ENCODE data around the gene MYRIP. TPM values are rescaled to one million over a fixed set of nuclear protein-coding genes. Genes with fewer than 3 reads are reported as not detected.

Gene MYRIP
- total and polyA plus RNA-seq, 2 of the 4 experiments (the other 2 are of a cell fraction), result not detected

DNA sequence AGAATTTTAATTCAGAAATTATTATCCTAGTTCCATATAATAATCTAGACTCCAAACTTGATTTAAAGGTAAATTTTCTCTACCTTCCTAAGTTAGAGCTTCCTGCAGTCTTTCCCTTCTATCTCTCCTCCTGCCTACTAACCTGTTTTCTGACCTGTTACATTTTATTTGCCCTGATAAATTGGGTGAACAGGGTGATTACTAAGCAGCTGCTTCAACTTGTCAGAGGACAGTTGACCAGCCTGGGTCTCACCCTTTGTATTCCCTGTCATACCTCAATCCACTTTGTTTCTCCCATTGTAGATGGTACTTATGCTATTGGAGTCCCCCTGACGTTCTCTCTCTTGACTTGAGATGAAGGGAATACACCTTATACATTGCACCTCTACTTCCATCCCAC, 28.4 kb upstream of the MYRIP start:
- no peaks in the 10 kb centered on the region for H3K79me1 ChIP-seq (ENCODE audit: low read depth in 1 of 2, low read length in 2 of 2)
- no peak overlapping the region for H3K4ac ChIP-seq (ENCODE audit: low read depth, low read length)
- no peaks in the 10 kb centered on the region for H3K9me1 ChIP-seq (ENCODE audit: insufficient read depth, low read length)
- H3K27ac ChIP-seq (ENCODE audit: insufficient read depth, low read length), result no peak overlapping the region
- H2AK5ac ChIP-seq (ENCODE audit: low read depth, low read length), result no peak overlapping the region
- no peaks in the 10 kb centered on the region for H3K4me1 ChIP-seq (ENCODE audit: control insufficient read depth, insufficient read depth, low read length)
- H4K8ac ChIP-seq (ENCODE audit: low read depth in 2 of 2, low read length in 2 of 2), result no peak overlapping the region
- no peak overlapping the region for H2AK9ac ChIP-seq (replicated peaks; ENCODE audit: low read depth, low read length, poor library complexity)
- ChIA-PET POLR2A (ENCODE audit: unreplicated experiment) (no interaction called here), CTCF (no interaction called here)
- no peak overlapping the region for H3K4me3 ChIP-seq (ENCODE audit: insufficient read depth, low read depth, low read length)
- H3K27me3 ChIP-seq (ENCODE audit: control insufficient read depth, insufficient read depth, low read length), result no peaks in the 10 kb centered on the region
- H2BK15ac ChIP-seq (ENCODE audit: low read depth, low read length), result no peak overlapping the region
- H2BK5ac ChIP-seq (ENCODE audit: low read depth, low read length, poor library complexity, severe bottlenecking), result no peak overlapping the region
- BruUV-seq (replicated peaks), result no TSS peak
- no peak overlapping the region for H3K4me2 ChIP-seq (ENCODE audit: low read depth, low read length)
- dilution Hi-C loops (cut with HindIII; ENCODE audit: low sequenced_read_pairs, unreplicated experiment), result no loop called here
- ATAC-seq (ENCODE audit: low read depth) (no peak), DNase-seq (no peak)
- no peak overlapping the region for H2BK20ac ChIP-seq (ENCODE audit: low read depth, low read length)
- no peak overlapping the region for H3K56ac ChIP-seq (ENCODE audit: extremely low read depth, insufficient read depth, low read length)
- no peak overlapping the region for H4K91ac ChIP-seq (ENCODE audit: insufficient read depth, low read depth, low read length)
- H4K5ac ChIP-seq (ENCODE audit: low read depth, low read length), result no peak overlapping the region
- intact Hi-C loops (cut with micrococcal nuclease), result no loop called here
- TF ChIP-seq MAZ (IDR thresholded peaks at IDR 0.05; ENCODE audit: borderline replicate concordance, low read depth, low read length), result no peak
- no peak for TF ChIP-seq CHD1 (IDR thresholded peaks at IDR 0.05; ENCODE audit: low read depth, low read length)
- TF ChIP-seq RFX5 (IDR thresholded peaks at IDR 0.05; ENCODE audit: low read depth, low read length), result no peak
- no peak for TF ChIP-seq NFE2L2 (IDR thresholded peaks at IDR 0.05; ENCODE audit: low read depth, low read length)
- TF ChIP-seq, protein P1, sequence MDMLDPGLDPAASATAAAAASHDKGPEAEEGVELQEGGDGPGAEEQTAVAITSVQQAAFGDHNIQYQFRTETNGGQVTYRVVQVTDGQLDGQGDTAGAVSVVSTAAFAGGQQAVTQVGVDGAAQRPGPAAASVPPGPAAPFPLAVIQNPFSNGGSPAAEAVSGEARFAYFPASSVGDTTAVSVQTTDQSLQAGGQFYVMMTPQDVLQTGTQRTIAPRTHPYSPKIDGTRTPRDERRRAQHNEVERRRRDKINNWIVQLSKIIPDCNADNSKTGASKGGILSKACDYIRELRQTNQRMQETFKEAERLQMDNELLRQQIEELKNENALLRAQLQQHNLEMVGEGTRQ (IDR thresholded peaks at IDR 0.05; ENCODE audit: low read depth, low read length), result no peak
- TF ChIP-seq CEBPB (IDR thresholded peaks at IDR 0.05; ENCODE audit: low read depth, low read length), result no peak
- TF ChIP-seq RCOR1 (IDR thresholded peaks at IDR 0.05; ENCODE audit: insufficient replicate concordance, low read length), result no peak
- TF ChIP-seq, protein P2, sequence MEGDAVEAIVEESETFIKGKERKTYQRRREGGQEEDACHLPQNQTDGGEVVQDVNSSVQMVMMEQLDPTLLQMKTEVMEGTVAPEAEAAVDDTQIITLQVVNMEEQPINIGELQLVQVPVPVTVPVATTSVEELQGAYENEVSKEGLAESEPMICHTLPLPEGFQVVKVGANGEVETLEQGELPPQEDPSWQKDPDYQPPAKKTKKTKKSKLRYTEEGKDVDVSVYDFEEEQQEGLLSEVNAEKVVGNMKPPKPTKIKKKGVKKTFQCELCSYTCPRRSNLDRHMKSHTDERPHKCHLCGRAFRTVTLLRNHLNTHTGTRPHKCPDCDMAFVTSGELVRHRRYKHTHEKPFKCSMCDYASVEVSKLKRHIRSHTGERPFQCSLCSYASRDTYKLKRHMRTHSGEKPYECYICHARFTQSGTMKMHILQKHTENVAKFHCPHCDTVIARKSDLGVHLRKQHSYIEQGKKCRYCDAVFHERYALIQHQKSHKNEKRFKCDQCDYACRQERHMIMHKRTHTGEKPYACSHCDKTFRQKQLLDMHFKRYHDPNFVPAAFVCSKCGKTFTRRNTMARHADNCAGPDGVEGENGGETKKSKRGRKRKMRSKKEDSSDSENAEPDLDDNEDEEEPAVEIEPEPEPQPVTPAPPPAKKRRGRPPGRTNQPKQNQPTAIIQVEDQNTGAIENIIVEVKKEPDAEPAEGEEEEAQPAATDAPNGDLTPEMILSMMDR (conservative IDR thresholded peaks at IDR 0.05; ENCODE audit: low read depth, low read length), result no peak
- no peak for TF ChIP-seq SMC3 (IDR thresholded peaks at IDR 0.05; ENCODE audit: low read depth, low read length)
- TF ChIP-seq MAFK (IDR thresholded peaks at IDR 0.05; ENCODE audit: low read depth, low read length), result no peak
- no peak for TF ChIP-seq BHLHE40 (IDR thresholded peaks at IDR 0.05; ENCODE audit: low read depth, low read length)
- TF ChIP-seq POLR2A (IDR thresholded peaks at IDR 0.05; ENCODE audit: low read depth, low read length), result no peak
- TF ChIP-seq, protein P3, sequence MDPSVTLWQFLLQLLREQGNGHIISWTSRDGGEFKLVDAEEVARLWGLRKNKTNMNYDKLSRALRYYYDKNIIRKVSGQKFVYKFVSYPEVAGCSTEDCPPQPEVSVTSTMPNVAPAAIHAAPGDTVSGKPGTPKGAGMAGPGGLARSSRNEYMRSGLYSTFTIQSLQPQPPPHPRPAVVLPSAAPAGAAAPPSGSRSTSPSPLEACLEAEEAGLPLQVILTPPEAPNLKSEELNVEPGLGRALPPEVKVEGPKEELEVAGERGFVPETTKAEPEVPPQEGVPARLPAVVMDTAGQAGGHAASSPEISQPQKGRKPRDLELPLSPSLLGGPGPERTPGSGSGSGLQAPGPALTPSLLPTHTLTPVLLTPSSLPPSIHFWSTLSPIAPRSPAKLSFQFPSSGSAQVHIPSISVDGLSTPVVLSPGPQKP (IDR thresholded peaks at IDR 0.05; ENCODE audit: borderline replicate concordance, low read depth, low read length), result no peak
- H3K23ac ChIP-seq (ENCODE audit: low read depth, low read length), result no peak overlapping the region
- H3K9me3 ChIP-seq (ENCODE audit: control insufficient read depth, insufficient read depth, low read length), result peaks cover 9% of the 10 kb centered on the region
- H3K18ac ChIP-seq (ENCODE audit: low read depth, low read length), result no peak overlapping the region
- H2AFZ ChIP-seq (replicated peaks; ENCODE audit: low read length, poor library complexity), result no peak overlapping the region
- H4K20me1 ChIP-seq (ENCODE audit: insufficient read depth, low read length), result no peaks in the 10 kb centered on the region
- no peak overlapping the region for H3K14ac ChIP-seq (replicated peaks; ENCODE audit: low read depth, low read length)
- no peaks in the 10 kb centered on the region for H3K36me3 ChIP-seq (ENCODE audit: control insufficient read depth, insufficient read depth, low read length)
- in situ Hi-C loops (cut with MboI; ENCODE audit: low sequenced_read_pairs), result no loop called here
- H2BK120ac ChIP-seq (ENCODE audit: low read depth, low read length), result no peak overlapping the region
- no peak overlapping the region for H3K9ac ChIP-seq (ENCODE audit: low read depth, low read length)
- WGBS, 2 experiments (ENCODE audit: extremely low coverage in 2 of 2, insufficient read length in 1 of 2), result no CpG with 5 or more reads among the region's 1 CpG
